Measurements from ENCODE around the gene ETV4.

ETV4 gene

GRCh38 chr17:43528319-43528987, 17.7 kb downstream of the ETV4 start:
- TF ChIP-seq CEBPB (IDR thresholded peaks at IDR 0.05), result no peak
- TF ChIP-seq FOXM1 (IDR thresholded peaks at IDR 0.05; ENCODE audit: borderline replicate concordance, low read depth), result no peak
- peak; percentile 11; the same call in 1 of the 2 replicates for TF ChIP-seq EP300 (IDR thresholded peaks at IDR 0.05; ENCODE audit: borderline replicate concordance)
- TF ChIP-seq RAD21 (IDR thresholded peaks at IDR 0.05; ENCODE audit: low read depth), result no peak
- peak; percentile 32; the same call in 1 of the 2 replicates for TF ChIP-seq NFIC (IDR thresholded peaks at IDR 0.05)
- TF ChIP-seq REST (IDR thresholded peaks at IDR 0.05; ENCODE audit: low read depth), result no peak
- no peak for TF ChIP-seq TEAD4 (IDR thresholded peaks at IDR 0.05)
- no peak for TF ChIP-seq TCF12 (IDR thresholded peaks at IDR 0.05; ENCODE audit: low read depth)
- no peak for TF ChIP-seq YY1 (IDR thresholded peaks at IDR 0.05; ENCODE audit: low read depth)
- TF ChIP-seq ZBTB7A (IDR thresholded peaks at IDR 0.05; ENCODE audit: low read depth), result no peak
- no peak for TF ChIP-seq TAF1 (IDR thresholded peaks at IDR 0.05; ENCODE audit: low read depth)
- no peak for TF ChIP-seq EGR1 (IDR thresholded peaks at IDR 0.05)

GRCh38 chr17:43526886-43527648, 19.1 kb downstream of the ETV4 start:
- TF ChIP-seq FOXM1 (IDR thresholded peaks at IDR 0.05; ENCODE audit: borderline replicate concordance, low read depth), result no peak
- TF ChIP-seq TEAD4 (IDR thresholded peaks at IDR 0.05), result no peak
- TF ChIP-seq ZBTB7A (IDR thresholded peaks at IDR 0.05; ENCODE audit: low read depth), result no peak
- TF ChIP-seq USF1 (IDR thresholded peaks at IDR 0.05), result no peak
- TF ChIP-seq MAX (IDR thresholded peaks at IDR 0.05), result no peak
- TF ChIP-seq RAD21 (IDR thresholded peaks at IDR 0.05; ENCODE audit: low read depth), result no peak
- TF ChIP-seq CEBPB (IDR thresholded peaks at IDR 0.05), result no peak
- no peak for TF ChIP-seq EP300 (IDR thresholded peaks at IDR 0.05; ENCODE audit: borderline replicate concordance)
- TF ChIP-seq NFIC (IDR thresholded peaks at IDR 0.05), result no peak
- TF ChIP-seq CREB1 (IDR thresholded peaks at IDR 0.05; ENCODE audit: low read depth), result no peak
- no peak for TF ChIP-seq EGR1 (IDR thresholded peaks at IDR 0.05)
- TF ChIP-seq TCF12 (IDR thresholded peaks at IDR 0.05; ENCODE audit: low read depth), result no peak
- no peak for TF ChIP-seq REST (IDR thresholded peaks at IDR 0.05; ENCODE audit: low read depth)
- TF ChIP-seq TAF1 (IDR thresholded peaks at IDR 0.05; ENCODE audit: low read depth), result no peak
- TF ChIP-seq YY1 (IDR thresholded peaks at IDR 0.05; ENCODE audit: low read depth), result no peak

GRCh38 chr17:43524945-43525575, 21.1 kb downstream of the ETV4 start:
- no peak for TF ChIP-seq TCF12 (IDR thresholded peaks at IDR 0.05; ENCODE audit: low read depth)
- TF ChIP-seq YY1 (IDR thresholded peaks at IDR 0.05; ENCODE audit: low read depth), result no peak
- TF ChIP-seq REST (IDR thresholded peaks at IDR 0.05; ENCODE audit: low read depth), result no peak
- no peak for TF ChIP-seq EP300 (IDR thresholded peaks at IDR 0.05; ENCODE audit: borderline replicate concordance)
- TF ChIP-seq TEAD4 (IDR thresholded peaks at IDR 0.05), result peak; percentile 20; the same call in 1 of the 2 replicates
- no peak for TF ChIP-seq CEBPB (IDR thresholded peaks at IDR 0.05)
- no peak for TF ChIP-seq USF1 (IDR thresholded peaks at IDR 0.05)
- TF ChIP-seq FOXM1 (IDR thresholded peaks at IDR 0.05; ENCODE audit: borderline replicate concordance, low read depth), result no peak

GRCh38 chr17:43521389-43521788, 24.8 kb downstream of the ETV4 start:
- no peak for TF ChIP-seq MAX (IDR thresholded peaks at IDR 0.05)
- TF ChIP-seq RAD21 (IDR thresholded peaks at IDR 0.05; ENCODE audit: low read depth), result no peak
- no peak for TF ChIP-seq CREB1 (IDR thresholded peaks at IDR 0.05; ENCODE audit: low read depth)
- TF ChIP-seq ZBTB7A (IDR thresholded peaks at IDR 0.05; ENCODE audit: low read depth), result no peak
- no peak for TF ChIP-seq YY1 (IDR thresholded peaks at IDR 0.05; ENCODE audit: low read depth)
